Tongue (tissue), 2 donors: ENCODE results near the gene ENPP5. TPM values are rescaled to one million over a fixed set of nuclear protein-coding genes. Genes with fewer than 3 reads are reported as not detected.
A peak's percentile ranks its signal among the peaks of the same experiment; 100 is the strongest.

Experiments used
- DNase-seq: peaks from one replicate; pipeline ENCODE4 v3.0.0-alpha.2; 2015
- total RNA-seq: library from RNA; depleted of rRNA; stranded (reverse); fragments of >200 nt; gene quantifications from one replicate; pipeline ENCODE4 v1.2.3, GENCODE V29; 2014

Gene ENPP5, protein sequence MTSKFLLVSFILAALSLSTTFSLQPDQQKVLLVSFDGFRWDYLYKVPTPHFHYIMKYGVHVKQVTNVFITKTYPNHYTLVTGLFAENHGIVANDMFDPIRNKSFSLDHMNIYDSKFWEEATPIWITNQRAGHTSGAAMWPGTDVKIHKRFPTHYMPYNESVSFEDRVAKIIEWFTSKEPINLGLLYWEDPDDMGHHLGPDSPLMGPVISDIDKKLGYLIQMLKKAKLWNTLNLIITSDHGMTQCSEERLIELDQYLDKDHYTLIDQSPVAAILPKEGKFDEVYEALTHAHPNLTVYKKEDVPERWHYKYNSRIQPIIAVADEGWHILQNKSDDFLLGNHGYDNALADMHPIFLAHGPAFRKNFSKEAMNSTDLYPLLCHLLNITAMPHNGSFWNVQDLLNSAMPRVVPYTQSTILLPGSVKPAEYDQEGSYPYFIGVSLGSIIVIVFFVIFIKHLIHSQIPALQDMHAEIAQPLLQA
- 9.6 TPM for total RNA-seq

DNA sequence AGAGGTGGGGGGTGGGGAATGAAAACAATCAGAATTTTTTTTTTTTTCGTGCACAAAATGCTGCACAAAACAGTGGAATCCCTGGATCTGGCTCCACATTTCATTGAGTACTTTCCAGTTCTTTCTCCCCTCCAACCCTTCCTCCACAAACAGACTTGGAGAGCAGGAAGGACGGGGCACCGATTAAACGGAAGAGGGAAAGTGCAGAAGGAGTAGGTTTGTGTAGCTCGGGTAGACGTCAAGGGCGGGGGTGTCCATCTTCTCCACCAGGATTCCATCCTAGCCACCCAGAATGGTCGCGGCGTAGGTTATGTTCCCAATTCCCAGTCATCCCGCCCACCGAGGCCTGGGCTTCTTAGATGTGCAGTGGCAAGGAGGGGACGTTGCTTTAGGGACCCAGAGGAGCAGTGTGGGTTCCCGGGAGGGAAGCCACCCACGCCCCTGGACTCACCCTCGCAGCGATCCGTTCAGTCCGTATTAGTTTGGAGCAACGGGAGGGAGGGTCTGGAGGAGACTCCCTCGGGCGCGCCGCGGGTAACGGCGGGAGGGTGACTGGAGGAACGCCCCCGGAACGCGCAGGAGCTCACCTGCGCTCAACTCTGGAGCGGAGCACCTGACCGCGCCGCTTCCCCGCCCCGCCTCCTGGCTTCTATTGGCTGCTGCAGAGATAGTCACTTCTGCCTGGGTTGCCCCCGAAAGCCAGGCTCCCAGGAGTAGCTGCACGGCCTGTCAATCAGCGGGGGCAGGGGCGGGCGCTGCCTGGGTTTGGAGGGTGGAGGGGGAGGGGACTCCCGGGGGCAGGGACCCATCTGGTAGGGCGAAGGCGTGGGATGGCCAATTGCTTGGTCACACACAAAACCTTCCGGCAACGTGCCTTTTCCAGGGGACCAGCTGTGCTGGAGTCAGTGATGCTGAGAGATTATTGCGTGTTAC is at the start of gene ENPP5:
ENPP5 (minus strand) TSS at position 624 of the 933 bp plus-strand sequence. CDS start 2,718 bp downstream, outside the sequence.
- peak; percentile 91 for DNase-seq

DNA sequence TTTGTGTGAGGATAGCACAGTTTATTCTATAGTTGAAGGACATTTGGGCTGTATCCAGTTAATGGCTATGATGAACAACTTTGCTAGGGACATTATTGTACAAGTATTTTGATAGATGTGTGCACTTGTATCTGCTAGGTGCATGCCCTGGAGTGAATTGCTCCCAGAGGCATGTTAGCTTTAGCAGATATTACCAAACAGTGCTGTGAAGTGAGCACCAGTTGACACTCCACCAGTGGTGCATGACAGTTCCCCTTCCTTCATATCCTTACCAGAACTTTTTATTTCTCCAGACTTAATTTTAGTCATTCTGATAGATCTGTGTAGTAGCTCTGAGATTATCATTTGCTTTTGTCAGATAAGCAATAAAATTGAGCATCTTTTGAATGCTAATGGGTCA is 48.9 kb upstream of the ENPP5 start:
- DNase-seq = no peak

DNA sequence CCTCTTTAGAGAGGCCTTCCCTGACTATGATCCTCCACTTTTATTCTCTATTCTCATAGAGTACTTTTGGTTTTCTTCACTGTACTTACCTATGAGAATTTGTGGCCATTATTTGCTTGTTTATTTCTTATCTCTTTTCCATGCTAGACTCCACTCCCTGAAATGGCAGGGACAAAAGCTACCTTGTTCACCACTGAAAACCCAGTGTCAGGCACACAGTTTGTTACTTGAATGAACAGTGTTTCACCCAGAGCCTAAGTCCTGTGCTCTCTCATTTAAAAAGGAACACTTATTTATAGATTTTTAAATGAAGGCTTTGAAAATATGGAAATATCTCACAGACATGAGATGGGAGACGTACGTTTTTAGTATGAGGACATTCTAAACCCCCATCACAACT is 47.7 kb upstream of the ENPP5 start:
- no peak for DNase-seq

DNA sequence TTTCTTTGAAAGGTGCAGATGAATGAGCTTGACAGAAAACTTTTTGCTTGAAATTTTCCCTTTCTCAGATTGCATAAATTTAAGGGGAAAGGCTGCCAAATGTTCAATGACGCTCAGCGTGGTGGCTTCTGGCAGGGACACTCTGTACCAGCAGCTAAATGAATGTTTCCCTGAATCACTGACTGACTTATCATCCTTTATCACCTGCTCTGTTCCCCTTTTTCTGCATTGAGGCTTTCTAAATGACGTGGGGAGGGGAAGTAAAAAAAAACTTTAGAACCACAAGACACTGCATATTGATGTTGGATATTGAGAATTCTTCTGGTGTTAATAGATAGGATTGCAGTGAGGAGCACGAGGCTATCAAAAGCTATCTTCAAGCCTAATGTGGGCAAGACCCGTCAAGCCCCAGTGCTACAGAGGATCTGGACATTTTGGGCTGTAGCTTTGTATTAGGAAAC is 46.9 kb upstream of the ENPP5 start:
- DNase-seq = no peak

DNA sequence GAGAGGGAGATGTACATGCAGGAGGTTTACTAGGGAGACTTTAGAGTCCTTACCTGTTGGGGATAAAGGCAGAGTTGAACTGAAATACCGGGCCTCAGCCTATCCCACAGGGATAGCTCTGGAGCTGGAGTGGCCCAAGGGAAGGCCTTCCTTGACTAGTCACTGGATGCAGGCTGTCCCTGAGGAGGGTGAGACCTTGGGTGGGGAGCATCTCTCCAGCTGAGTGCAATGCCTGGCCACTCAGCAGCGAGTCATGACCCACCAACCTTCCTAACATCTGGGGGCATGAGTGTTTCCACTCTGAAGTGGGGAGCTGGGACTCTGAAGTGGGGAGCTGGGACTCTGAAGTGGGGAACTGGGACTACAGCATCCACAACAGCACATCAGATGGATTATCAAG is 46.1 kb upstream of the ENPP5 start:
- no peak for DNase-seq

DNA sequence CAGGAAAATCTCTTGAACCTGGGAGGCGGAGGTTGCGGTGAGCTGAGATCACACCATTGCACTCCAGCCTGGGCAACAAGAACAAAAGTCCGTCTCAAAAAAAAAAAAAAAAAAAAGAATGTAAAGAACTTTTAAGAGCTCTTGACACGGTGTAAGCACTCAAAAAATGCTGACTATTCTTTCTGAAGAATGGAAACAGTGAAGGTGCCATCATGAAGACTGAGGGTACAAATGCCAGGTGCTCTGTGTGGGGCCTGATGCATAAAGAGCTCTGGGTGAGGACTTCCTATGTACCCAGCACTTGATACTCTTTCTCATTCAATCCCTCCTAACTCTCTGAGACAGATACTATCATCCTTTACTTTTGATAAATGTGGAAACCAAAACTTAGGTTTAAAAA is 45.0 kb upstream of the ENPP5 start:
- DNase-seq = no peak

DNA sequence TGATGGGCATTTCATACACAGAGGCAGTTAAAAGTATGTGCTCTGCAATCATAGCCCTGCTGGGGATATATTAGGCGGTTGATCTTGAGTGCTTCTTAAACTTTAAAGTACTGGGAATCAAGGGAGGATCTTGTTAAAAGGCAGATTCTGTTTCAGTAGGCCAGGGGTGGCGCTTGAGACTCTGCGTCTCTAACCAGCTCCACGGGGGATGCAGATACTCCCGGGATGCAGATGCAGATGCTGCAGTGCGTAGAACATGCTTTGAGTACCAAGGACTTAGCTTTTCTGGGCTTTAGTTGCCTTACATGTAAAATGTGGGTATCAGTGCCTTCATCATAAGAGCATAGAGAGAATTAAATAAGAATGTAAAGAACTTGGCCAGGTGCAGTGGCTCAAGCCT is 44.4 kb upstream of the ENPP5 start:
- DNase-seq = no peak

DNA sequence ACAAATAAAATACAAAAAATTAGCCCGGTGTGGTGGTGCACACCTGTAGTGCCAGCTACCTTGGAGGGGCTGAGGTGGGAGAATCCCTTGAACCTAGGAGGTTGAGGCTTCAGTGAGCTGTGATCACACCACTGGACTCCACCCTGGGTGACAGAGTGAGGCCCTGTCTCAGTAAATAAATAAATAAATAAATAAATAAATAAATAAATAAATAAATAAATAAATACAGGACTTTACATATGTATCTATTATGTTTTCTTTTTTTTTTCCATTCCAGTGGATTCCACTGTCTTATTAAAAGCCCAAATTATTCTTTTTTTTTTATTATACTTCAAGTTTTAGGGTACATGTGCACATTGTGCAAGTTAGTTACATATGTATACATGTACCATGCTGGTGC is 41.1 kb upstream of the ENPP5 start:
- no peak for DNase-seq

DNA sequence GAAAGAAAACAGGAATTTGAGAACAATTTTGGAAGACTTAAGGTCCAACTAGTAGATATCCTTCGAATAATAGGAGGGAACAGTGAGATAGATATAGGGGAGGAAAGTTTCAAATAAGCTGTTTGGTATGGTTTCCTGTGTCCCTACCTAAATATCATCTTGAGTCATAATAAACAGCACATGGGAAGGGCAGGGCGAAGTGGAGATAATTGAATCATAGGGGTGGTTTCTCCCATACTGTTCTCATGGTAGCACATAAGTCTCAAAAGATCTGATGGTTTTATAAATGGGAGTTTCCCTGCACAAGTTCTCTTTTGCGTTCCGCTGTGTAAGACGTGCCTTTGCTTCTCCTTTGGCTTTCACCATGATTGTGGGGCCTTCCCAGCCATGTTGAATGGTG is 39.5 kb upstream of the ENPP5 start:
- no peak for DNase-seq

DNA sequence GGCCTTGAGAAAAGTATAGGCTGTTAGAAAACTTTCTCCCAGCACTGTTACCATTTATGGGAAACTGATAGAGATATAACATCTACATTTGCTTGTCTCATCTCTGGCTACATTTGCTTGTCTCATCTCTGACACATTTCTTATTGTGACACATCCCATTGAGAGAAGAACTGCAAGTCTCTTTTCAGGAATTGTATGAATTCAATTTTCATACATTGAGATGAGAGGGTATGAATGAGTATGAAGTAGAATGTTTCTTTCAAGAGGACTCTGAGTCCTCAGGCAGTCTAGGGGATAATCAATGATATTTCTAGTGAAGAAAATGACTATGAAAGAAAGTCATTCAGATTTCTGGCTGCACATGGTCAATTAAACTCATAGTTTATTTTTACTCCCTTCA is 37.5 kb upstream of the ENPP5 start:
- no peak for DNase-seq

DNA sequence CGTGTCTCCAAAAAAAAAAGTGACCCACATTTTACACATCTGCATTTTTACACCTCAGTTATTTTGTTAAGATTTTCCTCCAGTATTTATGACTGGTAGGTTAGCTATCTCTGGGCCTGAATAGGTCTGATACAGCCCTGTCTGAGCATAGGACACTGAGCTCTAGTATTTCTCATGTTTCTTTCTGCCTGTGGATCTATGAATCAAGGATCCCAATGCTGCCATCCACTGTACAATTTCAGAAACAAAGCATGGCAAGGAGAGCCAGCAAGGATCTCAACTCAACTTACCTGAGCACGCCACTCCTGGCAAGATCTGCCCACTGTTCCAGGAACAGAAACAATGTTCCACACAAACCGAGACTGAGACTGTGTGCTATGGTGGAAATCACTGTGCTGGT is 36.4 kb upstream of the ENPP5 start:
- no peak for DNase-seq

DNA sequence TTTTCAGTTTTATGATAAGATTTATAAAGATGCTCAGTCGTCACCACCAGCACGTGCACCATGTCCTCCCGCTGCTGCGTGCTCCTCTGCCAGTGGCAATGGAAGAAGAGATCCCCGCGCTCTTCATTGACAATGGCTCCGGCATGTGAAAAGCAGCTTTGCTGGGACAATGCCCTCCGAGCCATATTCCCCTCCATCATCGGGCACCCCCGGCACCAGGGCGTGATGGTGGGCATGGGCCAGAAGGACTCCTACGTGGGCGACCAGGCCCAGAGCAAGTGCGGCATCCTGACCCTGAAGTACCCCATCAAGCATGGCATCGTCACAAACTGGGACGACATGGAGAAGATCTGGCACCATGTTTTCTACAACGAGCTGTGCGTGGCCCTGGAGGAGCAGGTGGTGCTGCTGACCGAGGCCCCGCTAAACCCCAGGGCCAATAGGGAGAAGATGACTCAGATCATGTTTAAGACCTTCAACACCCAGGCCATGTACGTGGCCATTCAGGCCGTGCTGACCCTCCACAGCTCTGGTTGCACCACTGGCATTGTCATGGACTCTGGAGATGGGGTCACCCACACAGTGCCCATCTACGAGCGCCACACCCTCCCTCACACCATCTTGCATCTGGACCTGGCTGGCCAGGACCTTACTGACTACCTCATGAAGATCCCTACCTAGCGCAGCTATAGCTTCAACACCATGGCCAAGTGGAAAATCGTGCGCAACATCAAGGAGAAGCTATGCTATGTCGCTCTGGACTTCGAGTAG is 34.3 kb upstream of the ENPP5 start:
- no peak for DNase-seq

DNA sequence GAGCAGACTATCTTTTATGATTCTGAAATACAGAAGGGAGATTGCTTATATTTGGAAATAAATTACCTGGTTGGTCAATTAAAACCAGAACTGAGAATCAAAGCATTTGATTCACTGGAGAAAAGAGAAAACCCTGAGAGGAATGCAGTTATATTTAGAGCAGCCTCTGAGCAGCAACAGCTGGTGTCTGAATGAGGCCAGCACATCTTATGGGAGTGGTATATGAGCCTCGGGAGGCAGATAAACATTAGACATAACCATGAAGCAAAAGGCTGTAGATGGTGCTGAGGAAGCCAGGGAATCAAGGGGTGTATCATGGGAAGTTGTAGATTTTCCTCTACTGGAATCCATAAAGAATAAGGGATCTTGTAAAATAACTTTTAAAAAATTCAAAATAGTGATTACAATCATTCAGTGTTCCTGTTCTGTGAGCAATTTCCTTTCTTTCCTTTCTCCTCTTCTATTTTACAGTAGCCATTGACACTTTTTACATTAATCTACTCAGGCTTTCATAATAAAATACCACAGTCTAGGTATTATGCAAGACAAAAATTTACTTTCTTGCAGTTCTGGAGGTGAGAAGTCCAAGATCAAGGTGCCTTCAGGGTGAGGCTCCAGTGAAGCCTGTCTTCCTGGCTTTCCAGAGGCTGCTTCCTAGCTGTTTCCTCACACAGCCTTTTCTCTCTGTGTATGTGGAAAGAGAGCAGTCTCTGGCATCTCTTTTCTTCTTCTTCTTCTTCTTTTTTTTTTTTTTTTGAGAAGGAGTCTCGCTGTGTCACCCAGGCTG is 32.8 kb upstream of the ENPP5 start:
- peak; percentile 74 for DNase-seq

DNA sequence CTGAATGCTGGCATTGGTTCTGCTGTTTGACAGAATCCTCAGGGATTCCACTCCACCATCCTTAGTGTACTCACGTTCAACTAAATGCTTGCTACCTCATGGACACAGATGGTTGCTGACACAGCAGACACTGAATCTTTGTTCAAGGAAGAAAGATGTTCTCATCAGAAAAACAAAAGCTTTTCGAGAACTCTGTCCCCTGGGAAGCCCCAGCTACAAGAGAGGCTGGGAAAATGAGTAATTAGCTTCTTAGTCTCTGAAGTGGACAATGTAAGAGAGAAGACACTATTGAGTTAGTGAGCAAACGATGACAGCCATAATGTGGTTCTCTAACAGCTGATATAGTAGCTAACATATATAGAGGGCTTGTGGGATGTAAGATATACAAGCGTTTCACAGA is 30.9 kb upstream of the ENPP5 start:
- DNase-seq = no peak

DNA sequence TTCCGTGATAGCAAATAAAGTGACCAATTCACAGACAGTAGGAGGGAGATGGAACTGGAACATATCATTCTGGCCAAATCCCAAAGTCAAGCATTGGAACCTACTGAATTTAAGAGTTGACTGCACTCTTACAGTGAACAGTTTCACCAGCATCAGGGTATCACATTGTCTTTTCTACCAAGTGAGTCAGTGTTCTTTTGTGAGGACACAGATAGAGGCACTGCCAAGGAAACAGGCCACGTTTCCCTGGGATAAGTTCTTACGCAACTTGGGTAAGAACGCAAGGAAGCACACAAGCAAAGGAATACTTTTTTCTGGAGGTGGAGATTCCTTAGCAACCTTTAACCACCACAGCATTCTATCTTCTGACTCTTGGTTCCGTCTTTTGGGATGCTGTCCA is 28.6 kb upstream of the ENPP5 start:
- no peak for DNase-seq

DNA sequence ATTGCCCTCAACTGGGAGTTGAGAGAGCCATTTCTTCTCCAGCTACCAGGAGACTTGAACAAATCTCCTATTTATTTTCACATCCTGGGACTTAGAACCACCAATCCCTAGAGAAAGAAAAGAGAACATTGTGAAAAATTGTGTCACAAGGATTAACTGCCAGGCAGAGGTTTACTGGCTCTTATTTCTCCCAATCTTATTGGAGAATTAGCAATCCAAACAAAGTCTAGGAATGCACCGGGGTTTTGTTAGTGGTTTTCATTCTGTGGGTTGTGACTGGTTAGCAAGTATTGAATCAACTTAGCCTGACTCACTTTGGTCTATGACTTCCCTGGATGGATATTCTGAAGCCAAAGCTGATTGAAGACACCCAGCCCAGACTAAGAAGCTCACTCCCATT is 21.2 kb upstream of the ENPP5 start:
- no peak for DNase-seq

DNA sequence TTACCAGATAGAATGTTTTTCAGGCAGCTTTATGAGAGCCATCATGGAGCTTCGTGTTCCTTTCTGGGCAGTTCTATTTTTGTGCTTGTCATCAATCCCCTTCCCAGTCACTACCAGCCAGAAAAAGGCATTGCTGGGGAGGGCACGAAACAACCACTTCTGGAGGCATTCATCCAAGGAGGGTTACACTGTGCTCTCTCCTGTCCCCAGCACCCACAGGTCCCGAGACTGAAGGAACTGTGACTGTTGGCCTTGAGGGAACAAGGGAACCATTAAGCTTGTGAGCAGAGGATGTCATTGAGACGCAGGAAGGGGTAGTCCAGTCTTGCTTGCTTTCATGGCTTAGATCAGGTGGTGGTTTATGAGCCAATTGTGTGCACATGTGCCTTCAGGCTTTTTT is 20.1 kb upstream of the ENPP5 start:
- DNase-seq = no peak

DNA sequence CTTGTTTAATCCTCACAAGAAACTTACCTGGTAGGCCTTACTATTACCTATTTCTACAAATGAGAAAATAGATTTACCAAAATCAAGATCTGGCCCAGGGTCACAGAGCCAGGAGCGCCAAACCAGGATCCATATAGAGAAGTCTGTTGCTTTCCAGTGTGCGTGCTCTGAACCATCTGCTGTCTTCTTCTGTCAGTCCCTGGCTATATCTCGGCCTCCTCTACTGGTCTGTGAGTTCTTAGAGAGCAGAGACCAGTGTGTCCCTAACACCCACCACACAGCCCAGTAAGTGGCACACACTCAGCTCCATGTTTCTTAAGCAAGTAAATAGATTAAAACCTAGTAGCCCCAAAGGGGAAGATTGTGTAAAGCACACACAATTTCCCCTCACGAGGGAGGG is 18.9 kb upstream of the ENPP5 start:
- DNase-seq = no peak

DNA sequence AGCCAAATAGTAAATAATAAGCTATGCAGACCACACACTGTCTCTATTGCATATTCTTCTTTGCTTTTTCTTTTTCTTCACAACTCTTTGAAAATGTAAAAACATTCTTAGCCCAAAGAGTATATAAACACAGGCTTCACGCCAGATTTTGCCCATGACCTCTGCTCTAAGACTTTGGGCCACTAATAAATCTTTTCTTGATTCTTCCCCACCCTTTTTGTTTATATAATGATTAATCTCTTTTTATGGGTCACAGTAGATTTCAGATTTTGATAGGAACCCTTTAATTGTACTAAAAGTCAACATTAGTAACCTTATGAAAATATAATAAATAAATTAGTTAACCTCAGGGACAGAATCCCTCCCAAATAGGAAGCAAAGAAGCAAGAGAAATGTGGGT is 15.8 kb upstream of the ENPP5 start:
- no peak for DNase-seq

DNA sequence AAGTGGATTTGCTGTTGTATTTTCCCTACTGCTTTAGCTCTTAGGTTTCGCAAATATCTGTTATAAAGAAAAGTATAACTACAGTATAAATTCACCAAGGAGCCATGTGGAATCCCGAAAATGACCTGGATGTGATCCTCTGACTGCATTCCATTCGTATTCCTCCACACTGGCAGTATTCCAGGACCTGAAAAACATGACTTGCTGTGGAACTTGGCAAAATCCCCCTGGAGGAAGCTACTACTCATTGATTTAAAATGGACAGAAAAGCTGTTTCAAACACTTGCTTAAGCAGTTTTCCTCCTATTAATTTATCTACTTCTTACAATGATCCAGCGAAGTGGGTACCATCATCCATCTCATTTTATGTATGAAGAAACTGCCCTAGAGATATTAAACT is 13.3 kb upstream of the ENPP5 start:
- DNase-seq = peak; percentile 12

DNA sequence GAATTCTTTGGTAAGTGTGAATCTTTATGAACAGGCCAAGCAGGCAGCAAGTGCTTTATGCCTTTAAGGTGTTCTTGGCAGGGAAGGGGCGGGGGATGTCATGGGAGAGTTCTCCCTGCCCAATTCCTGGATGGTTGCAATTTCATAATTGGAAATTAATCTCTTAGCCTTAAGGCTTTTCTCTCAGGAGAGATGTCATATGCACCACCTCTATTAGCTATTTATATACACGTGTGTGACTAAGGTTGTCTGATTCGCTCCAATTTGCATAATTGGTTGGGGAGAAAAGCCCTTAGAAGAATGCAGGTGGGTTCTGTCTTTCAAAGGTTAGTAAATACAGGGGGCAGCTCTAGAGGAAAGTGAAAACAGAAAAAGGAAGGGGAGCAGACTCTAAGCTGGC is 5.2 kb upstream of the ENPP5 start:
- DNase-seq = no peak

DNA sequence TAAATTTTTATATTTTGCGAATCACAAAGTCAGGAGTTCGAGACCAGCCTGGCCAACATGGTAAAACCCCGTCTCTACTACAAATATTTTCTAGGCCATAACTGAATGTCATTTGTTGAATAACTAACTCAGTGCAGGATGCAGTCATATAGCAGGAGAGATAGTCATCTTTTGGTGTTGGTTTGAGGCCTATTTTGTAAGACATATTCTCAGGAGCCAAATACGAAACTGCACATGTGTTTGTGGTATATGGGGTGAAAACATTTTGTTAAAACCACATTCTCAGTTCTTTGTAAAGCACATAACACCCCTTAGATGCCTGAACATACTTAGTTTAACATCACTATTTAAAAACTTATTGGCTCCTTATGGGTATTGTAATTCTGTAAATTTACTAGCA is 4.7 kb upstream of the ENPP5 start:
- no peak for DNase-seq
